NT2/D1 (cell line): ENCODE data around the gene ACBD6.

Source experiments
- DNase-seq: peaks from one replicate; pipeline ENCODE4 v3.0.0-alpha.2; 2011; ENCODE audit warnings: low read depth, low spot score
- H3K27me3 ChIP-seq: 2 replicates; pipeline ENCODE4 v1.6.0; 2011; ENCODE audit warnings: mild to moderate bottlenecking; ENCODE audit not compliant: insufficient read length, insufficient read depth
- H3K36me3 ChIP-seq: 2 replicates; pipeline ENCODE4 v1.6.1; 2011; ENCODE audit warnings: mild to moderate bottlenecking, low read length, mixed read lengths; ENCODE audit not compliant: insufficient read depth, insufficient read length
- H3K4me1 ChIP-seq: 2 replicates; pipeline ENCODE4 v1.5.1; 2011; ENCODE audit not compliant: insufficient read depth, insufficient read length
- H3K4me3 ChIP-seq: 2 replicates; pipeline ENCODE4 v1.5.1; 2011; ENCODE audit warnings: low read depth; ENCODE audit not compliant: insufficient read length
- H3K9ac ChIP-seq: 2 replicates; pipeline ENCODE4 v1.6.0; 2011; ENCODE audit warnings: low read depth; ENCODE audit not compliant: insufficient read length
- H3K9me3 ChIP-seq: 2 replicates; pipeline ENCODE4 v1.5.1; 2011; ENCODE audit warnings: mild to moderate bottlenecking, low read length; ENCODE audit not compliant: insufficient read depth
- SUZ12 ChIP-seq: IDR thresholded peaks from 2 replicates; pipeline ENCODE4 v1.6.1; 2011; ENCODE audit not compliant: insufficient read length, insufficient read depth; ENCODE audit errors: extremely low read depth
- YY1 ChIP-seq: IDR thresholded peaks from 2 replicates; pipeline ENCODE4 v1.6.1; 2011; ENCODE audit not compliant: insufficient read length, insufficient read depth
- ZNF274 ChIP-seq: IDR thresholded peaks from 2 replicates; pipeline ENCODE4 v1.6.1; 2011; ENCODE audit warnings: mild to moderate bottlenecking, low read depth, low read length

The ACBD6 gene

DNA sequence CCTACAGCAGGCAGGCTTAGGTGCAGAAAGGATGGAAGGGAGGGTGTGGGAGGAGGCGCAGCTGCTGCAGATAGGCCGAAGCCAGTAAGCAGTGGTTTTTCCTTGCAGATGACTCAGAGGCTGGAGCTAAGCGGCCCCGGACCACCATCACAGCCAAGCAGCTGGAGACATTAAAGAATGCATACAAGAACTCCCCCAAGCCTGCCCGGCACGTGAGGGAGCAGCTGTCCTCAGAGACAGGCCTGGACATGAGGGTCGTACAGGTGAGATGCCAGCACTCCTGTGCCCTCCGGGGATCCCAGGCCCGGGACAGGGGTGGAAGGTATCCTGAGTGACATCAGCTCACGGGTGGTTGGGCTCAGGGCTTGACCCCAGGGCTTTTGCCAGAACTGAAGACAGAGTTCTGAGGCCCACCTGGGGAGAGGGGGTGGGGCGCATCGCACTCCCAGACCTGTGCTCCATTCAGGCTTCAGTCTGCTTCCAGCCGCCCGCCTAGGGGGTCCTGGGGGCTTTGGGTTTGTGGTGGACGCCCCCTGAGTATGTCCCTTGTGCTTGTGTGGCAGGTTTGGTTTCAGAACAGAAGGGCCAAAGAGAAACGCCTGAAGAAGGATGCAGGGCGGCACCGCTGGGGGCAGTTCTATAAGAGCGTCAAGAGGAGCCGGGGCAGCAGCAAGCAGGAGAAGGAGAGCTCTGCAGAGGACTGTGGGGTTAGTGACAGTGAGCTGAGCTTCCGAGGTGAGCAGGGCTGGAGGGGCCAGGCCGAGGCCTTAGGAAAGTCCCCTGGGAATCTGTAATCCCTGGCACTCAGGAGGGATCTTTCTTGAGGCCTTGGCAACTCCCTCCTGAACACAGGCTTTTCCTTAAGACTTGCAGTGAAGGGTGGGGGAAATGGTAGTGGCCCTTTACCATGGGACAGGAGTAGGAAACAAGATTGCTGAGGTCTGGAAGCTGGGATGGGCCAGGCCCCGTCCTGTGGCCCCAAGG lies 230.8 kb downstream of the ACBD6 start:
- TF ChIP-seq YY1 (no peak), SUZ12 (no peak), ZNF274 (no peak)
- peaks cover 28% of the 10 kb centered on the region for H3K4me1 ChIP-seq
- DNase-seq, result no peak
- H3K27me3 ChIP-seq, result no peaks in the 10 kb centered on the region
- H3K4me3 ChIP-seq, result no peak overlapping the region
- H3K9me3 ChIP-seq, result peaks cover 16% of the 10 kb centered on the region; the same call in 1 of the 2 replicates
- H3K9ac ChIP-seq, result peak overlapping the region; percentile 62
- H3K36me3 ChIP-seq, result peaks cover 29% of the 10 kb centered on the region

DNA sequence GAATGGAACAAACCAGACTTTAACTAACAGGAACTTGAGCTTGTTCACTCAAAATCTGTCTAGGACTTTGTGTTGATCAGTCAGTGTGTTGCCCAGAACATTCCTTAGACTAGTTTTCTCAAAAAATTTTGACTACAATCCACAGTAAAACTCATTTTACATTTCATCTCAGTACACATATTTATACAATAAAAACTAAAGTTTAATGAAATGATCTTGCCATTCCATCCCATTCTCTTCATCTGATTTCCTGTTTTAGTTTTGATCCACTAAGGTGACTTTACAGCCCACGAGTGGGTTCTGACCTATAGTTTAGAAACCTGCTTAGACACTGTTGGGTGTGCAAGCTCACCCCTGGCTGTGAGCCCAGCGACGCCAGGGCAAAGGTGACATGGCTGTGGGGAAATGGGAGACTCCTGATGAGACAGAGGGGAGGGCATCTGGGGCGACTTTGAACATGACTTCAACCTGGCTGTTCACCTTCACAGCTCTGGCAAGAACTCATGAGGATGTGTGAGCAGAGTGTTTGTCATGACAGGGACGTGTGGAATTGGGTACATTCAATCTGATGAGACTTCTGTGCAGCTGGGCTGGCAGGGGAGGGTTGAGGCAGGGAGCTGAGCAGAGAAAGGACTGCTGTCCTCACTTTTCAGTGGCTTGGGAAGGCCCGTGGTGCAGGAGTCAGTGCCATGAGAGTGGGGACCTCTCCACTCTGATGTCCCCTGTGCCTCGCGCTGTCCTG lies 231.7 kb downstream of the ACBD6 start:
- Histone ChIP-seq H3K27me3 (no peaks in the 10 kb centered on the region), H3K4me1 (peaks cover 33% of the 10 kb centered on the region), H3K36me3 (peaks cover 26% of the 10 kb centered on the region), H3K9ac (peak overlapping the region; percentile 62), H3K4me3 (no peak overlapping the region), H3K9me3 (peaks cover 7% of the 10 kb centered on the region; the same call in 1 of the 2 replicates)
- no peak for TF ChIP-seq YY1
- TF ChIP-seq ZNF274, result no peak
- no peak for TF ChIP-seq SUZ12
- DNase-seq, result no peak

DNA sequence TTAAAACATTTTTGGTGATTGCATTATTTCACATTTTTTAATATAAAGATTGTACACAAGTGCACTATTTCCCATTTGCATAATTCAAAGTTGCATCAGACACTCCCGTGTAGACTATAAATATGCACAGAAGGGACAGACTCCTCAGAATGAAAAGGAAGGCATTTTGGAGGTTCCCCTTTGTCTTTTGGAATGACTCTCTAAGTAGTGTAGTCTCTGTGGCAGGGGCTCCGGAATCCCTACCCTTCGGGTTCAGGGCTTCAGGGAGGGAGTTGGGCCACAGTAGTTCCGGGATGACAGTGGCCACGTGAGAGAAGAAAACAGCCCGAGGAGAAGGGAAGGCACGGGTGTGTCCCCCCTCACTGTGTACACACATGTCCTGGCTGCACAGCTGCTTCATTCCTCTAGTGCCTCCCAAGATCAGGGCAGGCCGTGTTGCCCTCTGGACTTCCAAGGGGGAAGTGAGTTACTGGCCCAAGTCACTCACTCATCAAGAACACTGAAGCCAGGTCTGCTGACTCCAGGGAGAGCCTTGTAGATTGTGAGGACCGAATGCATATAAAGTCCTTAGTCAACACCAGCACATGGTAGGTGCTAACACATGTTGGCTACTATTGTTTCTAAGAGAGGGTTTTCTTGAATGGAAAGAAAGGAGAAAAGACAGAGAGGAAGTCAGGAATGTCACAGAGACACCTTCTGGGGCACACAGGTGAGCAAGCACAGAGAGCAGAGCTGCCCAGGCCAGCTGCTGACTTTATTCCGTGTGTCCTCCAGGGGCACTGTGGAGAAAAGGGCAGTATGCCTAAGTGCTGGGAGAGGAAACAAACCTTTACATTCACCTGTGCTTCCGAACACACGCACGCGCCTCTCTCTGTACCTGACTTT lies 232.5 kb downstream of the ACBD6 start:
- Histone ChIP-seq H3K4me3 (no peak overlapping the region), H3K36me3 (peaks cover 18% of the 10 kb centered on the region), H3K27me3 (no peaks in the 10 kb centered on the region), H3K9ac (no peak overlapping the region), H3K9me3 (no peaks in the 10 kb centered on the region; the same call in 1 of the 2 replicates), H3K4me1 (peaks cover 38% of the 10 kb centered on the region)
- DNase-seq, result no peak
- no peak for TF ChIP-seq ZNF274
- TF ChIP-seq SUZ12, result no peak
- TF ChIP-seq YY1, result no peak

DNA sequence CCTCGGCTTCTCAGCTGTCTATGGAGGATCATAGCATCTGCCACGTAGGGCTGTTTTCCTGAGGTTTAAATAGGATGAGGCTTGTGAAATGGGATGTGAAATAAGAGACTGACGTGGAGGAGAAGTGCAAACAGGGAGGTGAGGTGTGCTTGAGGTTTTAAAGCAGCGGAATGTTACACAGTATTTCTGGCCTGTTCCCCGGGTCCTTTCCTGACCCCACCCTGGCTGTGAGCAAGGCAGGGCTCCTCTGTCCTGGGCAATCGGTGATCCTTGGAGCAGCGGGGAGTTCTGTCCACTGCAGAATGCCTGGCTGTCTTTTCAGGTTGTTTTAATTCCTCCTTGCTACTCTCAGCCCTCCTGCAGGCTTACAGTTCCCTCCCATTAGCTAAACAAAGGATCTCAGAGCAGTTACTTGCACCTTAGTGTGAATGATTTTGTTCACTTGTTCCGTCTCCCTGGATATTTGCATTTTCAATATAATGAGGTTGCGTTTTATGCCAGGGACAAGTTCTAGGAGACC lies 233.8 kb downstream of the ACBD6 start:
- TF ChIP-seq ZNF274 (no peak), YY1 (no peak), SUZ12 (no peak)
- H3K9ac ChIP-seq, result peak overlapping the region; percentile 25
- peaks cover 38% of the 10 kb centered on the region for H3K4me1 ChIP-seq
- no peaks in the 10 kb centered on the region for H3K9me3 ChIP-seq
- peaks cover 5% of the 10 kb centered on the region for H3K36me3 ChIP-seq
- peak; percentile 72 for DNase-seq
- no peaks in the 10 kb centered on the region for H3K27me3 ChIP-seq
- no peak overlapping the region for H3K4me3 ChIP-seq

DNA sequence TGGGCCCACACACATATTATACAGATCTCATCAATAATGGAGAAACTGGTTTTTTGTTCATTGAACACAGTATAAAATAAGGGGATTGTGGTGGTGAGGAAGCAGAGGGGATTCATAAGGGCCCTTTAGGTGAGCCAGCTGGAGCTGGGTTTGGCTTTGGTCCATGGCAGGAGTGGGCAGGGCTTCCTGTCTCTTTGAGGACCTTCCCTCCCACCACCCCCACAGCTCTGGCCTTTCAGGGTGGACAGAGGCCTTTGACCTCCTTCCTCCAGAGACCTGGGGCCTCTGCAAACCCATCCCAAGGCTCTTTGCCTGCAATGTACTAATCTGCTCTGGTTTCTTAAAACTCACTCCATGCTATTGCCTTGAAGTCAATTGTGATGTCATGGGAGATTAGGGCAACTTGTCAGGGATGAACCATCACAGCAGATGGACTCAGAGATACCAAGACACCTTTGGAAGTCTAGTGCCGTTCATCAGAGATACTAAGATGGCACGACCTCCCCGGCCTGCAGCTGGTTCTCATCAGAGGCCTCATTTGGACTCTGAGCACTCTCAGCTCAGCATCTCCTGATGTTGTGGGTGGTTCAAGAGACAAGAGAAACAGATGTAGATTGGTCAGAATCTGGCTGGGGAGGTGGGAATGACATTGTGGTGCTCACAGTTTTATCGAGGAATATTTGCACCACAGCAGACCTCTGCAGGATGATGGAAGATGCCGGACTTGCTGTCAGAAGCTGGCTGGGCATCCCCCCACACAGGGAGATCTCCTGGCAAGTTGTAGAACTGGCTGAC lies 234.4 kb downstream of the ACBD6 start:
- TF ChIP-seq YY1 (no peak), ZNF274 (no peak), SUZ12 (no peak)
- no peak overlapping the region for H3K4me3 ChIP-seq
- peaks cover 38% of the 10 kb centered on the region for H3K4me1 ChIP-seq
- H3K9me3 ChIP-seq, result no peaks in the 10 kb centered on the region
- peaks cover under 1% of the 10 kb centered on the region for H3K36me3 ChIP-seq
- DNase-seq, result no peak
- H3K27me3 ChIP-seq, result peaks cover 2% of the 10 kb centered on the region
- peak overlapping the region; percentile 25 for H3K9ac ChIP-seq

DNA sequence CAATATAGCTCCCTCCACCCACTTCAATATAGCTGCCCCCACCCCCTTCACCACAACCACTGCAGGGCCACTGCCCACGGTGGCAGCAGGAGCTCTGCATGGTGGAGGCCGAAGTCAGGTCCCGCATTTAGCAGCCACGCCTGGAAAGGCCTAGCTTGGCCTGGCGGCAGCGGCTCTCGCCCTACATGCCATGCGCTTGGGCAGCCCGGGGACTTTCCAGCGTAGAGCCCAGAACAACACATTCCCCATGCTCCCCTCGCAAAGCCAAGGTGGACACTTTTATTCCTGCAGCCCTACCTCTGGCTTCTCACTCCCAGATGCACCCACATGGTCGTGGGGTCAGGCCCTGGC lies 235.2 kb downstream of the ACBD6 start:
- no peak overlapping the region for H3K9ac ChIP-seq
- no peak for DNase-seq
- TF ChIP-seq SUZ12 (no peak), ZNF274 (no peak), YY1 (no peak)
- H3K4me3 ChIP-seq, result no peak overlapping the region
- peaks cover 2% of the 10 kb centered on the region for H3K27me3 ChIP-seq
- H3K36me3 ChIP-seq, result no peaks in the 10 kb centered on the region
- no peaks in the 10 kb centered on the region for H3K9me3 ChIP-seq
- peaks cover 36% of the 10 kb centered on the region for H3K4me1 ChIP-seq
